Vagina (tissue), 2 donors: Measurements from ENCODE around the gene GOLGA6C.
"Not testable (repeated sequence)": the region's sequence is repeated elsewhere in the genome, so short reads cannot be mapped to it uniquely, and the experiment has no call there.

Source experiments
- POLR2A ChIP-seq, 2 donors: fragments of 450-650 bp; IDR thresholded peaks; one replicate each; pipeline ENCODE4 v1.6.1; 2017; ENCODE audit warnings: antibody characterized with exemption in 2 of 2, mild to moderate bottlenecking in 2 of 2, moderate library complexity in 2 of 2
- POLR2AphosphoS5 ChIP-seq, 2 donors: sonication (generic); formaldehyde crosslinking; IDR thresholded peaks; one replicate each; pipeline ENCODE4 v1.9.0; 2017; ENCODE audit warnings: antibody characterized with exemption in 2 of 2, mild to moderate bottlenecking in 2 of 2, low read depth in 1 of 2; ENCODE audit not compliant: insufficient read depth in 1 of 2
- TF ChIP-seq, protein P1 (sequence below), 3 experiments: fragments of 450-650 bp in 2 of 3; fragments of 200-600 bp in 1 of 3; sonication (generic) in 1 of 3; IDR thresholded peaks; one replicate each; pipeline ENCODE4 v1.5.1; 2017 to 2019; ENCODE audit warnings: antibody characterized with exemption in 3 of 3, mild to moderate bottlenecking in 2 of 3, moderate library complexity in 2 of 3

GRCh38 chr15:75284152-75284551 lies 26.0 kb downstream of the GOLGA6C start:
- TF ChIP-seq POLR2AphosphoS5 (IDR thresholded peaks at IDR 0.05; ENCODE audit: insufficient read depth in 1 of 2, low read depth in 1 of 2); POLR2A (IDR thresholded peaks at IDR 0.05): not testable (repeated sequence)
- TF ChIP-seq, protein P1, sequence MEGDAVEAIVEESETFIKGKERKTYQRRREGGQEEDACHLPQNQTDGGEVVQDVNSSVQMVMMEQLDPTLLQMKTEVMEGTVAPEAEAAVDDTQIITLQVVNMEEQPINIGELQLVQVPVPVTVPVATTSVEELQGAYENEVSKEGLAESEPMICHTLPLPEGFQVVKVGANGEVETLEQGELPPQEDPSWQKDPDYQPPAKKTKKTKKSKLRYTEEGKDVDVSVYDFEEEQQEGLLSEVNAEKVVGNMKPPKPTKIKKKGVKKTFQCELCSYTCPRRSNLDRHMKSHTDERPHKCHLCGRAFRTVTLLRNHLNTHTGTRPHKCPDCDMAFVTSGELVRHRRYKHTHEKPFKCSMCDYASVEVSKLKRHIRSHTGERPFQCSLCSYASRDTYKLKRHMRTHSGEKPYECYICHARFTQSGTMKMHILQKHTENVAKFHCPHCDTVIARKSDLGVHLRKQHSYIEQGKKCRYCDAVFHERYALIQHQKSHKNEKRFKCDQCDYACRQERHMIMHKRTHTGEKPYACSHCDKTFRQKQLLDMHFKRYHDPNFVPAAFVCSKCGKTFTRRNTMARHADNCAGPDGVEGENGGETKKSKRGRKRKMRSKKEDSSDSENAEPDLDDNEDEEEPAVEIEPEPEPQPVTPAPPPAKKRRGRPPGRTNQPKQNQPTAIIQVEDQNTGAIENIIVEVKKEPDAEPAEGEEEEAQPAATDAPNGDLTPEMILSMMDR (IDR thresholded peaks at IDR 0.05) = not testable (repeated sequence)
